Thyroid gland (tissue), 4 donors: Measurements from ENCODE around the gene TNRC18. TPM values are rescaled to one million over a fixed set of nuclear protein-coding genes. Genes with fewer than 3 reads are reported as not detected.
"Not testable (repeated sequence)": the region's sequence is repeated elsewhere in the genome, so short reads cannot be mapped to it uniquely, and the experiment has no call there.

ENCODE experiments used
- DNase-seq, 2 donors: peaks; one replicate each; pipeline ENCODE4 v3.0.0-alpha.2; 2019
- H3K27ac ChIP-seq, 3 donors: fragments of 200-600 bp; sonication (generic); 1 replicate in 2 of 3; 2 replicates in 1 of 3; pipeline ENCODE4 v1.5.1; 2016 to 2019; ENCODE audit warnings: mild to moderate bottlenecking in 1 of 3, moderate library complexity in 1 of 3
- H3K27me3 ChIP-seq: fragments of 200-600 bp; sonication (generic); one replicate; pipeline ENCODE4 v1.5.1; 2019
- H3K36me3 ChIP-seq, 2 donors: fragments of 200-600 bp; sonication (generic); one replicate each; pipeline ENCODE4 v1.5.1; 2016 to 2019
- H3K4me1 ChIP-seq, 2 donors: fragments of 200-600 bp; sonication (generic); one replicate each; pipeline ENCODE4 v1.5.1; 2017 to 2019
- H3K4me3 ChIP-seq, 3 donors: fragments of 200-600 bp; sonication (generic); replicated peaks in 1 of 3; 1 replicate in 2 of 3; 2 replicates in 1 of 3; pipeline ENCODE4 v1.5.1; 2016; ENCODE audit warnings: mild to moderate bottlenecking in 1 of 3
- H3K9me3 ChIP-seq: fragments of 200-600 bp; sonication (generic); one replicate; pipeline ENCODE4 v1.5.1; 2017
- CTCF ChIP-seq, 6 experiments: fragments of 200-600 bp in 3 of 6; fragments of 450-650 bp in 3 of 6; sonication (generic) in 3 of 6; IDR thresholded peaks; one replicate each; pipeline ENCODE4 v1.5.1; 2016 to 2019; ENCODE audit warnings: antibody characterized with exemption in 6 of 6, mild to moderate bottlenecking in 2 of 6, inconsistent platforms in 1 of 6, moderate library complexity in 1 of 6
- POLR2A ChIP-seq, 2 donors: fragments of 450-650 bp; IDR thresholded peaks; one replicate each; pipeline ENCODE4 v1.6.1; 2017; ENCODE audit warnings: antibody characterized with exemption in 2 of 2, mild to moderate bottlenecking in 2 of 2, moderate library complexity in 1 of 2
- WGBS, 2 donors: methylation state at CpG; one replicate each; pipeline ENCODE4 v1.1.5; 2017; 5-methylcytosine and 5-hydroxymethylcytosine counted together
- intact Hi-C: fragments of 100-400 bp; cut with DNase I; formaldehyde crosslinking; loops from one replicate; pipeline ENCODE4 v1.15.1; 2023
- total RNA-seq, 4 donors: library from RNA; depleted of rRNA; stranded (reverse); fragments of >200 nt; gene quantifications; one replicate each; pipeline ENCODE4 v1.2.3, GENCODE V29; 2016

Gene TNRC18
- total RNA-seq, 4 donors from 2014 or later, result 47.0 to 173 (median 94.8) TPM

- H3K27me3 ChIP-seq, result no peaks in the 10 kb centered on the region
- peaks cover 6 to 14% of the 10 kb centered on the region in 2 donors for H3K4me1 ChIP-seq
- TF ChIP-seq CTCF (IDR thresholded peaks at IDR 0.05) (no peak), POLR2A (IDR thresholded peaks at IDR 0.05) (no peak)
- H3K9me3 ChIP-seq, result no peaks in the 10 kb centered on the region
- DNase-seq, result peak; percentile 31 to 34
- H3K27ac ChIP-seq, result no peak overlapping the region
- 18 to 78% methylated on average over 2 to 13 of the region's 46 CpGs for WGBS, 2 donors
- intact Hi-C loops, result no loop called here
- peak overlapping the region in 2 of 3 donors; percentile 27 to 54 for H3K4me3 ChIP-seq
- H3K36me3 ChIP-seq, result no peaks in the 10 kb centered on the region
Measured at GRCh38 chr7:5283421-5284303, 140.0 kb downstream of the TNRC18 start.

- intact Hi-C loops, result no loop called here
- Histone ChIP-seq H3K36me3 (no peaks in the 10 kb centered on the region), H3K4me3 (peak within 1 kb of the TSS in 2 of 3 donors; percentile 27 to 54), H3K27ac (no peak within 1 kb of the TSS), H3K27me3 (no peaks in the 10 kb centered on the region), H3K9me3 (no peaks in the 10 kb centered on the region), H3K4me1 (peaks cover 6 to 14% of the 10 kb centered on the region in 2 donors)
- 1 to 5% methylated on average over 17 to 36 of the region's 69 CpGs for WGBS, 2 donors
- peak; percentile 62 to 65 for DNase-seq
- no peak for TF ChIP-seq CTCF (IDR thresholded peaks at IDR 0.05)
- TF ChIP-seq POLR2A (IDR thresholded peaks at IDR 0.05), result peak in 1 of 2 donors; percentile 41
Measured at GRCh38 chr7:5282543-5283316, 140.9 kb downstream of the TNRC18 start, which contains the start of gene SLC29A4. Gene SLC29A4, plus strand, starts transcription at chr7:5282943. Its CDS starts 4,874 bp downstream, at chr7:5287817.

- intact Hi-C loops, H3K9me3 ChIP-seq, H3K27me3 ChIP-seq, H3K36me3 ChIP-seq, H3K4me3 ChIP-seq, H3K27ac ChIP-seq, DNase-seq: not testable (repeated sequence)
- 64 to 68% methylated on average over 7 to 18 of the region's 19 CpGs for WGBS, 2 donors
- peaks cover 6 to 14% of the 10 kb centered on the region in 2 donors for H3K4me1 ChIP-seq
Measured at GRCh38 chr7:5281598-5282500, 141.8 kb downstream of the TNRC18 start.

- H3K9me3 ChIP-seq, result no peaks in the 10 kb centered on the region
- H3K36me3 ChIP-seq, result no peaks in the 10 kb centered on the region
- peaks cover 6 to 23% of the 10 kb centered on the region in 2 donors for H3K4me1 ChIP-seq
- H3K4me3 ChIP-seq, result no peak overlapping the region
- H3K27ac ChIP-seq, result no peak overlapping the region
- intact Hi-C loops, result no loop called here
- no peak for DNase-seq
- WGBS, 2 donors, result 92 to 94% methylated on average over 4 of the region's 4 CpGs
- no peaks in the 10 kb centered on the region for H3K27me3 ChIP-seq
- TF ChIP-seq CTCF (IDR thresholded peaks at IDR 0.05) (no peak), POLR2A (IDR thresholded peaks at IDR 0.05) (no peak)
Measured at GRCh38 chr7:5279734-5280133, 143.9 kb downstream of the TNRC18 start.

GRCh38 chr7:5278766-5279165 is 144.9 kb downstream of the TNRC18 start:
- Histone ChIP-seq H3K4me3 (no peak overlapping the region), H3K27ac (no peak overlapping the region), H3K9me3 (no peaks in the 10 kb centered on the region), H3K4me1 (peaks cover 6 to 16% of the 10 kb centered on the region in 2 donors), H3K36me3 (no peaks in the 10 kb centered on the region), H3K27me3 (no peaks in the 10 kb centered on the region)
- DNase-seq, result no peak
- TF ChIP-seq POLR2A (IDR thresholded peaks at IDR 0.05) (no peak), CTCF (IDR thresholded peaks at IDR 0.05) (no peak)
- intact Hi-C loops, result no loop called here
- 68 to 78% methylated on average over 7 of the region's 7 CpGs for WGBS, 2 donors
